GM19395 (cell line): Measurements from ENCODE around the gene ZNF581.

Experiments
- ATAC-seq: cut with Tn5 transposase; IDR thresholded peaks from one replicate; pipeline ENCODE4 v1.9.1; 2021; ENCODE audit warnings: mild to moderate bottlenecking, moderate library complexity; ENCODE audit not compliant: unreplicated experiment

The ZNF581 gene

GRCh38 chr19:55625004-55625326 is 18.5 kb upstream of the ZNF581 start:
- ATAC-seq: no peak

- ATAC-seq: no peak
Observed at GRCh38 chr19:55626350-55626749, 17.1 kb upstream of the ZNF581 start.

GRCh38 chr19:55632463-55632834 is 11.0 kb upstream of the ZNF581 start:
- no peak for ATAC-seq

GRCh38 chr19:55633861-55634260 is 9.6 kb upstream of the ZNF581 start:
- no peak for ATAC-seq

GRCh38 chr19:55635334-55635717 is 8.1 kb upstream of the ZNF581 start:
- ATAC-seq: no peak

GRCh38 chr19:55635856-55636440 is 7.5 kb upstream of the ZNF581 start:
- ATAC-seq: no peak

- ATAC-seq: no peak
Observed at GRCh38 chr19:55636723-55637122, 6.7 kb upstream of the ZNF581 start.

- no peak for ATAC-seq
Observed at GRCh38 chr19:55637534-55637933, 5.9 kb upstream of the ZNF581 start.

- ATAC-seq: no peak
Observed at GRCh38 chr19:55638864-55639359, 4.5 kb upstream of the ZNF581 start.

- no peak for ATAC-seq
Observed at GRCh38 chr19:55640043-55640576, 3.3 kb upstream of the ZNF581 start.

- ATAC-seq: no peak
Observed at GRCh38 chr19:55640577-55641425, 2.6 kb upstream of the ZNF581 start, which contains the start of gene ZNF580. Gene ZNF580, plus strand, starts transcription at chr19:55641002. Its CDS starts 1,507 bp downstream, at chr19:55642509.

- no peak for ATAC-seq
Observed at GRCh38 chr19:55641426-55642152, 1.9 kb upstream of the ZNF581 start.

- no peak for ATAC-seq
Observed at GRCh38 chr19:55642153-55643002, 1.1 kb upstream of the ZNF581 start.

- ATAC-seq: no peak
Observed at GRCh38 chr19:55643887-55644176, 383 bp downstream of the ZNF581 start.

- ATAC-seq: no peak
Observed at GRCh38 chr19:55644191-55644833, 863 bp downstream of the ZNF581 start.

- ATAC-seq: no peak
Observed at GRCh38 chr19:55644842-55645511, 1.5 kb downstream of the ZNF581 start.

GRCh38 chr19:55645512-55645881 is 2.0 kb downstream of the ZNF581 start:
- no peak for ATAC-seq

- no peak for ATAC-seq
Observed at GRCh38 chr19:55646889-55647731, 3.7 kb downstream of the ZNF581 start.
